HepG2 (cell line): ENCODE data around the gene CDCA5. TPM values are rescaled to one million over a fixed set of nuclear protein-coding genes. Genes with fewer than 3 reads are reported as not detected.
A peak's percentile ranks its signal among the peaks of the same experiment; 100 is the strongest.

Source experiments
- BCL6 ChIP-seq: IDR thresholded peaks from 2 replicates; pipeline ENCODE4 v1.6.1; 2016; ENCODE audit warnings: missing genetic modification reagents, missing compliant biosample characterization
- EED ChIP-seq: sonication (generic); formaldehyde crosslinking; IDR thresholded peaks from 2 replicates; pipeline ENCODE4 v1.5.0; 2020; ENCODE audit warnings: mild to moderate bottlenecking, missing genetic modification reagents
- ELF3 ChIP-seq: IDR thresholded peaks from 2 replicates; pipeline ENCODE4 v1.6.1; 2016; ENCODE audit warnings: missing genetic modification reagents, missing compliant biosample characterization
- PATZ1 ChIP-seq: sonication (generic); formaldehyde crosslinking; IDR thresholded peaks from 2 replicates; pipeline ENCODE4 v1.4.0; 2020; ENCODE audit warnings: missing genetic modification reagents
- PHB2 ChIP-seq: fragments of 450-650 bp; IDR thresholded peaks from 2 replicates; pipeline ENCODE4 v1.6.1; 2018; ENCODE audit not compliant: partially characterized antibody
- RERE ChIP-seq: IDR thresholded peaks from 2 replicates; pipeline ENCODE4 v1.6.1; 2016; ENCODE audit warnings: low read depth, missing genetic modification reagents, missing compliant biosample characterization
- RFX5 ChIP-seq: IDR thresholded peaks from 2 replicates; pipeline ENCODE4 v1.6.1; 2011; ENCODE audit warnings: low read depth, low read length, improper control_type of control experiment
- RORA ChIP-seq: sonication (generic); formaldehyde crosslinking; IDR thresholded peaks from 2 replicates; pipeline ENCODE4 v1.5.0; 2020; ENCODE audit warnings: mild to moderate bottlenecking, missing genetic modification reagents, moderate library complexity
- SOX13 ChIP-seq, 3 experiments: fragments of 450-650 bp in 1 of 3; sonication (generic) in 1 of 3; formaldehyde crosslinking in 1 of 3; IDR thresholded peaks in 2 of 3; conservative IDR thresholded peaks in 1 of 3; 2 replicates each; pipeline versions ENCODE4 v1.5.0 to v1.6.1; 2016 to 2020; ENCODE audit warnings: antibody characterized with exemption in 1 of 3, mild to moderate bottlenecking in 1 of 3, missing compliant biosample characterization in 1 of 3, missing genetic modification reagents in 1 of 3, moderate library complexity in 1 of 3
- TSC22D2 ChIP-seq: sonication (generic); formaldehyde crosslinking; IDR thresholded peaks from 2 replicates; pipeline ENCODE4 v1.5.1; 2020; ENCODE audit warnings: missing genetic modification reagents, mild to moderate bottlenecking, borderline replicate concordance
- WIZ ChIP-seq: sonication (generic); formaldehyde crosslinking; IDR thresholded peaks from 2 replicates; pipeline ENCODE4 v1.5.1; 2020; ENCODE audit warnings: mild to moderate bottlenecking, missing genetic modification reagents
- ZNF136 ChIP-seq: sonication (generic); formaldehyde crosslinking; IDR thresholded peaks from 2 replicates; pipeline ENCODE4 v1.8.1; 2022; ENCODE audit warnings: low read depth, mild to moderate bottlenecking, moderate library complexity, missing genetic modification reagents
- ZNF225 ChIP-seq: sonication (generic); formaldehyde crosslinking; IDR thresholded peaks from 2 replicates; pipeline ENCODE4 v1.4.0; 2020; ENCODE audit warnings: mild to moderate bottlenecking, missing genetic modification reagents
- ZNF230 ChIP-seq: sonication (generic); formaldehyde crosslinking; IDR thresholded peaks from 2 replicates; pipeline ENCODE4 v1.4.0; 2020; ENCODE audit warnings: mild to moderate bottlenecking, missing genetic modification reagents
- ZNF382 ChIP-seq: sonication (generic); formaldehyde crosslinking; IDR thresholded peaks from 2 replicates; pipeline ENCODE4 v1.5.0; 2020; ENCODE audit warnings: missing genetic modification reagents, mild to moderate bottlenecking, borderline replicate concordance
- ZNF563 ChIP-seq: sonication (generic); formaldehyde crosslinking; IDR thresholded peaks from 2 replicates; pipeline ENCODE4 v1.8.0; 2022; ENCODE audit warnings: mild to moderate bottlenecking, moderate library complexity, missing genetic modification reagents
- polyA plus RNA-seq, 8 experiments: library from polyadenylated mRNA; depleted of rRNA in 3 of 8; stranded (reverse) in 7 of 8; unstranded in 1 of 8; fragments of >200 nt; fragmentation: Illumina TruSeq in 4 of 8; extraction: Trizol in 4 of 8; gene quantifications; 2 replicates each; pipeline versions ENCODE4 v1.2.1 to v1.2.3, GENCODE V29; 2011 to 2016; ENCODE audit warnings: low read depth in 4 of 8, missing spikeins in 1 of 8, mixed read lengths in 1 of 8; ENCODE audit not compliant: insufficient read depth in 1 of 8
- total RNA-seq, 5 experiments: library from RNA; depleted of rRNA; stranded (reverse); fragments of >200 nt; fragmentation: Illumina TruSeq; extraction: Trizol; gene quantifications; 2 replicates each; pipeline ENCODE4 v1.2.3, GENCODE V29; 2016; ENCODE audit warnings: low read depth in 1 of 5
- TF ChIP-seq, protein P1 (sequence below): IDR thresholded peaks from 2 replicates; pipeline ENCODE4 v1.6.1; 2016
- TF ChIP-seq, protein P2 (sequence below): sonication (generic); formaldehyde crosslinking; IDR thresholded peaks from 2 replicates; pipeline ENCODE4 v1.4.0; 2020; ENCODE audit warnings: missing genetic modification reagents, mild to moderate bottlenecking, borderline replicate concordance

CDCA5 gene
- total and polyA plus RNA-seq, 2 of the 13 experiments (the other 11 are each of a cell fraction or from before 2014, with no cell fraction given), result 13.5 to 50.6 TPM

- TF ChIP-seq RERE (CRISPR knock-in tag), result no peak
- TF ChIP-seq ZNF563 (CRISPR knock-in tag), result no peak; the same call in 1 of the 2 replicates
- no peak for TF ChIP-seq ZNF230
- no peak for TF ChIP-seq RORA (CRISPR knock-in tag)
- TF ChIP-seq EED, result no peak
- no peak for TF ChIP-seq RFX5
- TF ChIP-seq PATZ1 (CRISPR knock-in tag), result peak; percentile 81
- no peak; the same call in 1 of the 2 replicates for TF ChIP-seq ZNF136 (CRISPR knock-in tag)
- TF ChIP-seq TSC22D2, result no peak
- TF ChIP-seq PHB2, result no peak
- TF ChIP-seq, protein P1, sequence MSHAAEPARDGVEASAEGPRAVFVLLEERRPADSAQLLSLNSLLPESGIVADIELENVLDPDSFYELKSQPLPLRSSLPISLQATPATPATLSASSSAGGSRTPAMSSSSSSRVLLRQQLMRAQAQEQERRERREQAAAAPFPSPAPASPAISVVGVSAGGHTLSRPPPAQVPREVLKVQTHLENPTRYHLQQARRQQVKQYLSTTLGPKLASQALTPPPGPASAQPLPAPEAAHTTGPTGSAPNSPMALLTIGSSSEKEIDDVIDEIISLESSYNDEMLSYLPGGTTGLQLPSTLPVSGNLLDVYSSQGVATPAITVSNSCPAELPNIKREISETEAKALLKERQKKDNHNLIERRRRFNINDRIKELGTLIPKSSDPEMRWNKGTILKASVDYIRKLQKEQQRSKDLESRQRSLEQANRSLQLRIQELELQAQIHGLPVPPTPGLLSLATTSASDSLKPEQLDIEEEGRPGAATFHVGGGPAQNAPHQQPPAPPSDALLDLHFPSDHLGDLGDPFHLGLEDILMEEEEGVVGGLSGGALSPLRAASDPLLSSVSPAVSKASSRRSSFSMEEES (CRISPR knock-in tag), result no peak
- no peak for TF ChIP-seq SOX13 (IDR thresholded peaks at IDR 0.05)
- 0 out of 4 replicates have a peak, but pooled peaks of 1 of the 2 experiments have one; percentile 6 for TF ChIP-seq SOX13 (CRISPR knock-in tag; conservative IDR thresholded peaks at IDR 0.05 in 1 of 2, IDR thresholded peaks at IDR 0.05 in 1 of 2)
- TF ChIP-seq, protein P2, sequence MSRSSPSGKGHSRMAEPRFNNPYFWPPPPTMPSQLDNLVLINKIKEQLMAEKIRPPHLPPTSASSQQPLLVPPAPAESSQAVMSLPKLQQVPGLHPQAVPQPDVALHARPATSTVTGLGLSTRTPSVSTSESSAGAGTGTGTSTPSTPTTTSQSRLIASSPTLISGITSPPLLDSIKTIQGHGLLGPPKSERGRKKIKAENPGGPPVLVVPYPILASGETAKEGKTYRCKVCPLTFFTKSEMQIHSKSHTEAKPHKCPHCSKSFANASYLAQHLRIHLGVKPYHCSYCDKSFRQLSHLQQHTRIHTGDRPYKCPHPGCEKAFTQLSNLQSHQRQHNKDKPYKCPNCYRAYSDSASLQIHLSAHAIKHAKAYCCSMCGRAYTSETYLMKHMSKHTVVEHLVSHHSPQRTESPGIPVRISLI (CRISPR knock-in tag), result no peak
- TF ChIP-seq WIZ (CRISPR knock-in tag), result 0 out of 2 replicates have a peak, but pooled peaks have one; percentile 28
- TF ChIP-seq ZNF225 (CRISPR knock-in tag), result 0 out of 2 replicates have a peak, but pooled peaks have one; percentile 56
- TF ChIP-seq ZNF382 (CRISPR knock-in tag), result no peak
- TF ChIP-seq BCL6 (CRISPR knock-in tag), result 0 out of 2 replicates have a peak, but pooled peaks have one; percentile 14
- peak; percentile 46; the same call in 1 of the 2 replicates for TF ChIP-seq ELF3 (CRISPR knock-in tag)
These were observed 28.9 kb upstream of the CDCA5 start (continued) for GRCh38 chr11:65112546-65113360.
